GM23338 (cell line): ENCODE measurements around the gene RTN4RL2. TPM values are rescaled to one million over a fixed set of nuclear protein-coding genes. Genes with fewer than 3 reads are reported as not detected.

Source experiments
- ATAC-seq: fragments of 200-7000 bp; cut with Tn5 transposase; 3 replicates; pipeline ENCODE4 v1.9.1; 2020
- DNase-seq: peaks from one replicate; pipeline ENCODE4 v3.0.0-alpha.2; 2015; ENCODE audit warnings: low spot score
- H2AFZ ChIP-seq: fragments of 200-600 bp; sonication (generic); 2 replicates; pipeline ENCODE4 v1.8.0; 2016; ENCODE audit warnings: antibody characterized with exemption, mild to moderate bottlenecking, moderate library complexity
- H3F3A ChIP-seq: fragments of 200-600 bp; sonication (generic); replicated peaks from 2 replicates; pipeline ENCODE4 v1.8.0; 2017; ENCODE audit warnings: antibody characterized with exemption, mixed run types, low read depth
- H3K27ac ChIP-seq: fragments of 200-600 bp; sonication (generic); 2 replicates; pipeline ENCODE4 v1.6.1; 2016; ENCODE audit warnings: low read depth
- H3K27me3 ChIP-seq: fragments of 200-600 bp; sonication (generic); 2 replicates; pipeline ENCODE4 v1.8.0; 2016; ENCODE audit warnings: mild to moderate bottlenecking, mixed run types, moderate library complexity; ENCODE audit not compliant: insufficient read depth
- H3K36me3 ChIP-seq: fragments of 200-600 bp; sonication (generic); 2 replicates; pipeline ENCODE4 v1.8.0; 2016; ENCODE audit warnings: mild to moderate bottlenecking; ENCODE audit not compliant: insufficient read depth
- H3K4me1 ChIP-seq: fragments of 200-600 bp; sonication (generic); 2 replicates; pipeline ENCODE4 v1.8.0; 2016; ENCODE audit warnings: mild to moderate bottlenecking, moderate library complexity; ENCODE audit not compliant: insufficient read depth
- H3K4me2 ChIP-seq: fragments of 200-600 bp; sonication (generic); 2 replicates; pipeline ENCODE4 v1.7.1; 2017; ENCODE audit warnings: mixed run types
- H3K4me3 ChIP-seq: fragments of 200-600 bp; sonication (generic); 2 replicates; pipeline ENCODE4 v1.6.1; 2016; ENCODE audit warnings: mixed run types
- H3K79me2 ChIP-seq: fragments of 200-600 bp; sonication (generic); replicated peaks from 2 replicates; pipeline ENCODE4 v1.8.0; 2017; ENCODE audit warnings: mild to moderate bottlenecking; ENCODE audit not compliant: insufficient read depth
- H3K9me2 ChIP-seq: fragments of 200-600 bp; sonication (generic); 2 replicates; pipeline ENCODE4 v1.8.0; 2017; ENCODE audit not compliant: insufficient read depth
- H4K20me1 ChIP-seq: fragments of 200-600 bp; sonication (generic); replicated peaks from 2 replicates; pipeline ENCODE4 v1.8.0; 2017; ENCODE audit warnings: mild to moderate bottlenecking; ENCODE audit not compliant: insufficient read depth
- H3K27ac Mint-ChIP-seq: 2 replicates; pipeline ENCODE4 v1.8.0; 2020; ENCODE audit warnings: inconsistent platforms, mild to moderate bottlenecking, moderate library complexity, mixed read lengths
- H3K27me3 Mint-ChIP-seq: 3 replicates; pipeline ENCODE4 v1.8.0; 2022; ENCODE audit warnings: low read depth, mild to moderate bottlenecking, moderate library complexity, mixed read lengths, inconsistent platforms; ENCODE audit not compliant: insufficient read depth, poor library complexity
- H3K36me3 Mint-ChIP-seq: 3 replicates; pipeline ENCODE4 v1.8.0; 2021; ENCODE audit warnings: low read depth, mild to moderate bottlenecking, inconsistent platforms, moderate library complexity, mixed read lengths
- H3K4me1 Mint-ChIP-seq: 3 replicates; pipeline ENCODE4 v1.8.0; 2020; ENCODE audit warnings: mild to moderate bottlenecking, inconsistent platforms, mixed read lengths
- H3K4me3 Mint-ChIP-seq: 3 replicates; pipeline ENCODE4 v1.8.0; 2021; ENCODE audit warnings: moderate library complexity, mild to moderate bottlenecking, inconsistent platforms, mixed read lengths
- H3K9me3 Mint-ChIP-seq: 3 replicates; pipeline ENCODE4 v1.8.0; 2020; ENCODE audit warnings: moderate library complexity, mild to moderate bottlenecking, inconsistent platforms, mixed read lengths
- CREB1 ChIP-seq: fragments of 250-450 bp; sonication (Bioruptor Pico); IDR thresholded peaks from 2 replicates; pipeline ENCODE4 v1.5.0; 2020; ENCODE audit warnings: low read depth, mild to moderate bottlenecking, moderate library complexity
- EZH2 ChIP-seq: fragments of 200-600 bp; sonication (generic); IDR thresholded peaks from one replicate; pipeline ENCODE4 v1.8.0; 2017; ENCODE audit warnings: antibody characterized with exemption, mild to moderate bottlenecking, low read depth; ENCODE audit not compliant: unreplicated experiment
- EZH2phosphoT487 ChIP-seq: fragments of 200-600 bp; sonication (generic); IDR thresholded peaks from one replicate; pipeline ENCODE4 v1.8.1; 2018; ENCODE audit warnings: antibody characterized with exemption; ENCODE audit not compliant: unreplicated experiment
- ZNF114 ChIP-seq: fragments of 250-450 bp; sonication (Bioruptor Pico); IDR thresholded peaks from 2 replicates; pipeline ENCODE4 v1.5.0; 2020; ENCODE audit warnings: mild to moderate bottlenecking, moderate library complexity
- ZNF331 ChIP-seq: fragments of 250-450 bp; sonication (Bioruptor Pico); IDR thresholded peaks from 2 replicates; pipeline ENCODE4 v1.5.0; 2020; ENCODE audit warnings: low read depth, mild to moderate bottlenecking, moderate library complexity
- ZNF462 ChIP-seq: fragments of 250-450 bp; sonication (Bioruptor Pico); IDR thresholded peaks from 2 replicates; pipeline ENCODE4 v1.5.0; 2020; ENCODE audit warnings: mild to moderate bottlenecking, moderate library complexity
- polyA plus RNA-seq: library from polyadenylated mRNA; unstranded; fragments of >200 nt; fragmentation: Nextera tagmentation; extraction: Ambion mirVana; gene quantifications from 2 replicates; pipeline ENCODE4 v1.2.1, GENCODE V29; 2016
- total RNA-seq: library from RNA; depleted of rRNA; stranded (reverse); fragments of >200 nt; shearing (Covaris generic); gene quantifications from 2 replicates; pipeline ENCODE4 v1.2.3, GENCODE V29; 2014

RTN4RL2 gene
- total and polyA plus RNA-seq, 2 experiments from 2014 or later, result 13.9 to 15.9 TPM

GRCh38 chr11:57498540-57498939 is 38.2 kb downstream of the RTN4RL2 start:
- no peaks in the 10 kb centered on the region for H3K9me2 ChIP-seq
- H3K9me3 Mint-ChIP-seq, result no peaks in the 10 kb centered on the region
- no peak for TF ChIP-seq ZNF114 (CRISPR knock-in tag)
- no peak for TF ChIP-seq EZH2phosphoT487
- TF ChIP-seq ZNF331 (CRISPR knock-in tag), result no peak
- no peak for TF ChIP-seq ZNF462 (CRISPR knock-in tag)
- TF ChIP-seq EZH2, result no peak
- no peak for TF ChIP-seq CREB1 (CRISPR knock-in tag)
- H3K27ac Mint-ChIP-seq, result no peak overlapping the region
- DNase-seq, result no peak
- no peak overlapping the region for H3K4me3 ChIP-seq
- peaks cover 31% of the 10 kb centered on the region for H3K4me1 ChIP-seq
- H2AFZ ChIP-seq, result no peak overlapping the region
- no peak overlapping the region; the same call in 1 of the 2 replicates for H3K27ac ChIP-seq
- H3K27me3 ChIP-seq, result no peaks in the 10 kb centered on the region
- H3K36me3 Mint-ChIP-seq, result peaks cover 70% of the 10 kb centered on the region
- peaks cover 67% of the 10 kb centered on the region for H3K4me1 Mint-ChIP-seq
- peaks cover 5% of the 10 kb centered on the region for H4K20me1 ChIP-seq
- H3K4me3 Mint-ChIP-seq, result peak overlapping the region; percentile 6; the same call in 1 of the 3 replicates
- peaks cover 4% of the 10 kb centered on the region; the same call in 1 of the 2 replicates for H3K79me2 ChIP-seq
- peaks cover 5% of the 10 kb centered on the region; the same call in 1 of the 2 replicates for H3K36me3 ChIP-seq
- no peak overlapping the region for H3K4me2 ChIP-seq
- ATAC-seq, result no peak
- H3F3A ChIP-seq, result peaks cover 14% of the 10 kb centered on the region
- peaks cover 18% of the 10 kb centered on the region for H3K27me3 Mint-ChIP-seq
